GM19438 (cell line): ENCODE data around the gene TNS2.

Source experiments
- ATAC-seq: cut with Tn5 transposase; IDR thresholded peaks from one replicate; pipeline ENCODE4 v1.9.1; 2021; ENCODE audit warnings: low read depth; ENCODE audit not compliant: unreplicated experiment

TNS2 gene

DNA sequence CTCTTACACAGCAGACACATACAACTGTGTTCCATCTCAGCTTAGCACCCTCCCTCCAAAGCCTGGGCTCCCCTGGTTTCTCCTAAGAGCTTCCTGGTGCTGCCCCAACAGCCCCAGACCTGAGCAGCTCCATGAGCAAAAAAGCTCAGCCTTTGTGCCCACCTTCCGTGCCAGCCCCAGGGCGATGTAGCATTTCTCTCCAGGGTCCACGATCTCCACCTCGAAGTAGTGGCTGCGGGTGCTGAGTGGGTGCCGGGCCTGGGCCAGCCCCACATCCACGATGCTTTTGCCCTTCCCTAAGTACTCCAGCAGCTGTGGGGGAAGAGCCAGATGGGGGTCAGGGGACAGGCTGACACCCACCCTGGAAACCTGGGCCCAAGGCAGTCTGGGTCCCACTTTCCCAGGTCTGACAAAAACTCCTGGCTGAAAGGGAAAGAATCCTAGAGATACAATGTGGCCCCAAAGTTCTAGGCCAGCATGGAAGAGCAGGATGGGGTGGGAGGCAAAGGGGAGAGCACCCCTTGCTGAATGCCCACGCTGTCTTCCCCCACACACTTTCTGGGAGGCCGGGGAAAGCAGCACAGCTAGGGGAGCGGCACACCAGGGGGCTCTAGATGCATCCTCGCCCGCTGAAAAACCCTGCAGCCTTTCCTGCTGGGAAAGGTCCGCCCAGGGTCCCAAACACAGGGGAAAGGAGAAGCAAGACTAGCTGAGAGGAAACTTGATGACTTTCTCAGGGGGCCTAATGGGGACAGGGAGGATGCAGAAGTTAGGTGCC is 18.3 kb downstream of the TNS2 start:
- no peak for ATAC-seq

GRCh38 chr12:53068811-53069585 is 19.1 kb downstream of the TNS2 start:
- ATAC-seq = no peak

- ATAC-seq = no peak
Measured at GRCh38 chr12:53069621-53070410, 20.0 kb downstream of the TNS2 start.

DNA sequence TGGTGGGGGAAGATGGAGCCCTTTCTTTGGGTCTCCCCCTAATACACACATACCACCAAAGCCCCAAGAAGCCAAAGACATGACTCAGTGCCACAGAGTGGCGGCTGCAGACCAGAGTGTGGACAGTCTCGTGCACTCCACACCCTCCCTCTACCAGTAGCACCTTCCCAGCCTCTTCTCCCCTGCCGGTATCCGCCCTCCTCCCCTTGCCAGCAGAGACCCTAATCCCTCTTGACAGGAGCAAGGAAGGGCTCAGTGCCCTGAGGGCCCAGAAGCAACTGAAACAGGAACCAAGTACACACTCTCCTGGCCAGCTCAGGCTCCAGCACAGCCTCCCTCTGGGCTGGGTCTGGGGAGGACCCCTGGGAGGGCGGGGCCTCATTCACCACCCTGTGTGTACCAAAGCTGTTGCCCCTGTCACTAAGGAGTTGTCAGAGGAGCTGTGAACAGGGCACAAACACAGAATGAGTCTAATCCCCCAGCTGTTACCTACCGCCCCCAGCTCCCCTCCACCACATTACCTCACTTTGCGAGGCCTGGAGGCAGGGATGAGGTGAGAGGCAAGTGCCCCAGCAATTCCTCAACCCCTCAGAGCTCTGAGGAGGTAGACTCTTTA is 21.1 kb downstream of the TNS2 start:
- no peak for ATAC-seq

GRCh38 chr12:53071591-53072551 is 22.0 kb downstream of the TNS2 start:
- ATAC-seq = no peak

DNA sequence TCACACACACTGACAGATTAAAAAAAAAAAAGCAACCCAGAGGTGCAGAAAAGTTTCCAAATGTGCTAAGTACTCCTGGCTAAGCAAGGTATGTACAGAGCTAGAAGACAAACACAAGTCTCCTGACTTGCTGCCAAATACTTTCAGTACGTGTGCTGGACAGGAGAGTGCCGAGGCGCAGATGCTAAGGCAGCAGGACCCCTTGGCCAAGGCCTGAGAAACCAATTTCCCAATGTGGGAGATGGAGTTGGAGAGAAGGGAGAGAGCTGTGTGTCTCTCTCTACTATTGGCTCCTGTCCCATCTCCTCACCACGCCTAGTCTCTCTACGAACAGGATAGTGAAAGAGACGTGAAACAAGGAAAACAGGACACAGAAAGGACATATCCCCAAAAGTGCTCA is 24.0 kb downstream of the TNS2 start:
- ATAC-seq = no peak

DNA sequence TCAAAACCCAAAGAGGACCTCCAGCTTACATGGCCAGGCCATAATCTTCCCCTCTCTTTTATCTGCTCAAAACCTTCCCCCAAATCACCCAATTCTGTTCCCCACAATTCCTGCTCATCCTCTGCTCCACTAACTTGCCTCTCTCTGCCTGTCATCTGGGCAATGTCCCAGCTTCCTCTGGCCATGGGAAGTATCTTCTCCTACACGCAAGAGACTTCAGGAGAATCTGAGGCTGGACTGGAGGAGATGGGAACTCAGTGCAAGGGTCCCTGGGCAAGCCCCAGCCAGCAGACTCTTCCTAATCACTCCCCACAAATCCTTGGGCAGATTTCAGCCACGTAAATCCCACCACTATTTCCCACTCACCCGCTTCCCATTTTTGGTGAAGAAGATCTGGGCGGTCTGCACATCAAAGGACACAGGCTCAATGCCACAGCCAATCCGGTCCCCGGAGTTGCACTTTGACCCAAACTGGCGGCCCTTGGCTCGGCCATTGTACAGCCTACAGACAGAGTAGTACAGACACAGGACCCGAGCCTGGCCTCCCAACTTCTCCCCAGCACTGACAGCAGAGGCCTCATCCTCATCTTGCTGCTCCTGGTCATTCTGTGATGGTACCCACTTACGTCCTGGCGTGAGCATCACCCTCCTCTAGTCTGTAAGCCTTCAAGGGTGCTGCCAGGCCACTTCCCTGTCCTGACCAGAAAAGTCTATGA is 24.6 kb downstream of the TNS2 start:
- ATAC-seq = no peak

DNA sequence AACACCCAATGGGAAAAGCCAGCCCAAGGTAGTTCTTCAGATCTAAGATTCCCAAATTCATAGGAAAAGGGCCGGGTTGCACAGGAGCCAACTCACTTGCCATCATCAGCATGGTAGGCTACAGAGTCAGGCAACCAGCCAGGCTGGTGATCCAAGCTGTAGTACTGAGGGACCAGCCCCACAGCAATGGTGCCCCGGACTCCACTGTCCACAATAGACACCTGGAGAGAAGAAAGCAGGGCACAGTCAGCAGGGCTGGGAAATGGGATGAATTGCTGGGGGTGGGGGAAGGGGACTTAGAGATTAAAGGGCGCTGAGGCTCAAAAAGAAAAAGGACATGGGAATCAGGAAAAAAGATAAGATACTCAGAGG is 25.1 kb downstream of the TNS2 start:
- ATAC-seq = no peak

DNA sequence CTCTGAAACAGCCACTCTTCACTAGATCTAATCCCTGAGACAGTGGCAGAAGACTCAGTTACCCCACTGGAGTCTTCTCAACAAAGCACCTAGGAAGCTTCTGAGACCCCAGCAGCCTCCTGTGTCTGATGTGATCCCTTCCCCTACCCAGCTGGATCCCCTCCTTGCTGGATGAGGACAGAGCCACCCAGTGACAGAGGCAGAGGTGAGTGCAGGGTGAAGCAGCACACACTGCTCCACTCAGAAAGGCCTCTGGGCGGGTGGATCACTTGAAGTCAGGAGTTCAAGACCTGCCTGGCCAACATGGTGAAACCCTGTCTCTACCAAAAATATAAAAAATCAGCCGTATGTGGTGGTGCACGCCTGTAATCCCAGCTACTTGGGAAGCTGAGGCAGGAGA is 26.6 kb downstream of the TNS2 start:
- no peak for ATAC-seq

DNA sequence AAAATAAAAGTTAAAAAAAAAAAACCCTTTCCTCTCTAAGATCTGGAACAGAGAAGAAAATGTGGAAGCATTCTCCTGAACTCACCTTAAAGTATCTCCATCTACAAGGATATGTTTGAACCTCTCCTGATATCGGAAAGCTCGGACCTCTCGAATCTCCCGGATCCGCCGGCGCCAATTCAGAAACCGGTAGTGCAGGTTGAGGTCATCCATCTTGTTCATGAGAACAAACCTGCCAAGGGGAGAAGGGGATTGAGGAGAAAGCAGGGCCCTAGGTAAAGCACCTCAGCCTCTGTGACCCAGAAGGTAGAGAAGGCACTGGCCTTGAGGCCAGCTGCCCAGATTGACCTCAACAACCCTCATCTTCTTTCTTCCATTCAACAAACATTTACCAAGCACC is 27.2 kb downstream of the TNS2 start:
- no peak for ATAC-seq

DNA sequence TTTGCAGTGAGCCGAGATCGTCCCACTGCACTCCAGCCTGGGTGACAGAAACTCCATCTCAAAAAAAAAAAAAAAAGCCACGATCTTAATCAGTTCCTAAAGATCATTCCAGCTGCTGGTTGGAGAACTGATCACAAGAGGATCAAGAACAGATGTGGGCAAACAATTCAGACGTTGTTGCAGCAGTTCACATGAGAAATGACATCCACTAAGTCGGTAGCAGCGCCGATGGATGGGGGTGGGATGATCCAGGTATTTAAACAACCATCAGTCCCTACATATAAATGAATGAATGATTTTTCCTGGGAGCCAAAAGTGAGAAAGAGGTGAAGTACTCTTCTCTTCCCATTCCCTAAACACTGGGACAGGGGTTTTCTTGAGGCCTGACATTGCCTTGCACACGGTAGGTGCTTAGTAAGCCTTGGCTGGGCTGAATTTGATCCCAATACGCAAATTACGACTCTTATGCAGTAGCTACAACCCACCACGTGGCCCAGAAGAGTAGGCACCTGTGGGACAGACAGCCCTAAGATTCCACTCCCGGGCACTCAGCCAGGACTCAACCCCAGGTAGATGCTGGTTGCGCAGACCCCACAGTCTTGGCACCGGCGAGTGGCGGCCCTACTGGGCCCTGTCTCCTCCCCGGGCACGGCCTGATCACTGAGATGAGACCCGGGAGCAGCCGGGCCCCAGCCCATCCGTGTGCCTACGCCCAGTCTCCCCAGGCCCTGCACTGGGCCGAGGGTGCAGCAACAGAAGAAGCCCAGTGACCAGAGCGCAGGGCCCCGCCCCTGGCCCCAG is 28.8 kb downstream of the TNS2 start:
- peak; percentile 23 for ATAC-seq

DNA sequence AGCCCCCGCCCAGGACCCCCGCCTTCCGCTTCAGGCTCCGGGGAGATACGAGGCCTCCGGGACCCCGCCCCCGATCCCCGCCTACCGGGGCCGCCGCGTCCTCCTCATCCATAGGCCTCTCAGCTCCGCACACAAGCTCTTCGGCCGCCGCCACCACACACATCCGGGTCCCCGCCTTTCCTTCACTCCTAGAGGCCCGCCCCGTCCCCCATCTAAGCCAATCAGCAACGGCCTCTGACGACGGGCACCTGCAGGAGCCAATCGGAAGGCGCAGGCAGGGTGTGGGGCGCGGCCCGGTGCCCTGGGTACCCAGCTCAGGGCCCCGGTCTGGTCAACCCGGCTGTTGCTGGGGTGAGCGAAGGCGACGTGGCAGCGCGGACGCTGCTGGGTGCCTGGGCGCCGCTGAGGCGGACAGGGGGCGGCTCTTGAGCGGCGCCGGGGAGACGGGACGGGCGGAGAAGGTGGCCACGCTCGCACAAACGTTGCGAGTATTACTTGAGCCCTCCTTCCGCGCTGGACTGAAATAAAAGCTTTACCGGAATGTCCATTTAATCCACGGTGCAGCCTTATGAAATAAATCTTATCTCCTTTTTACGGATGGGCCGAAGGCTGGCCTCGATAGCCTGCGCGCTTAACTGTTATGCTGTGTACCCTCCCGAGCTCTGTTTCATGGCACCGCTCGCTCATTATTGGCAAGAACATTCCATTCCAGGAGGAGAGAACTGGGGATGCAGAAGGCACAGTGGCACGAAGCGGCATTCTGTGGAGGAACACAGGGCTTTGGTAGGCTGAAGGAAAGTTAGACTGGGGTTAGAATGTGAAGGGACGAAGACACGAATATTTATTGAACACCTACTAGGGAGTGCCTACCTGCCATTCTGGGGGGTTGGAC is 29.6 kb downstream of the TNS2 start, which contains the start of gene SPRYD3:
TSS of gene SPRYD3 (minus strand) at position 165 of the 892 bp plus-strand sequence. CDS start at position 108, 57 bp downstream.
- peak; percentile 96 for ATAC-seq

GRCh38 chr12:53082637-53083175 is 32.8 kb downstream of the TNS2 start:
- no peak for ATAC-seq

DNA sequence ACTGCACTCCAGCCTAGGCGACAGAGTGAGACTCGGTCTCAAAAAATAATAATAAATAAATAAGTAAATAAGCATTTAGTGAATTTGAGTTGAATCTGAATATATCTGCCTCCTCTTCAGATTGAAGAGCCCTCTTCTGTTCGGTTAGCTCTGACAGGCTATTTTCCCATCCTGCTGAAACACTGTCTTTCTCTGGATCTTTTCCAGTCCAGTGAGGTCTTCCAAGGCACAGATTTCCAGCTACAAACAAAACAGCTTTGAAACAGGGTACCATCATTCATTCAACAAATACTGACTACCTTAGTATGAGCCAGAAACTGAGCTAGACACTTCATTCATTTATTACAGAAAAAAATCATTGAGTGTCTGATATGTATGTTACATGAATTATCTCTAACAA is 36.5 kb downstream of the TNS2 start:
- ATAC-seq = no peak

DNA sequence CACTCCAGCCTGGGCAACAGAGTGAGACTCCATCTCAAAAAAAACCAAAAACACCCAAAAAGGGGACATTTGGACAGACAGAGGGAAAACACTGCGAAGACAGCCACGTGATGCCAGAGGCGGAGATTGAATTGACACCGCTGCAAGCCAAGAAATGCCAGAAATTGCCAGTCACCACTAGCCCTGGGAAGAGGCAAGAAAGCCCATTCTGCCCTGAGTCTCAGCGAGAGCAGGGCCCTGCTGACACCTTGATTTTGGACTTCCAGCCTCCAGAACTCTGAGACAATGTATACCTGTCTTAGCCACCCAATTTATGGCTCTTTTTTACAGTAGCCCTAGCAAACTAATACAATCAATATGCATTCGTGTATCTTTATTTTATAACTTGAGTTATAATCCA is 40.2 kb downstream of the TNS2 start:
- no peak for ATAC-seq

GRCh38 chr12:53090554-53090953 is 40.7 kb downstream of the TNS2 start:
- ATAC-seq = no peak

GRCh38 chr12:53091756-53092155 is 41.9 kb downstream of the TNS2 start:
- ATAC-seq = no peak
